NCI-H526 treated with DMSO at 0.1 percent for 48 hours (cell line): Measurements from ENCODE around the gene GAB3.
"Not testable (repeated sequence)": the region's sequence is repeated elsewhere in the genome, so short reads cannot be mapped to it uniquely, and the experiment has no call there.

Experiments used
- DNase-seq: peaks from one replicate; lab custom pipeline; 2025; lab: John Stamatoyannopoulos, UW

The GAB3 gene

DNA sequence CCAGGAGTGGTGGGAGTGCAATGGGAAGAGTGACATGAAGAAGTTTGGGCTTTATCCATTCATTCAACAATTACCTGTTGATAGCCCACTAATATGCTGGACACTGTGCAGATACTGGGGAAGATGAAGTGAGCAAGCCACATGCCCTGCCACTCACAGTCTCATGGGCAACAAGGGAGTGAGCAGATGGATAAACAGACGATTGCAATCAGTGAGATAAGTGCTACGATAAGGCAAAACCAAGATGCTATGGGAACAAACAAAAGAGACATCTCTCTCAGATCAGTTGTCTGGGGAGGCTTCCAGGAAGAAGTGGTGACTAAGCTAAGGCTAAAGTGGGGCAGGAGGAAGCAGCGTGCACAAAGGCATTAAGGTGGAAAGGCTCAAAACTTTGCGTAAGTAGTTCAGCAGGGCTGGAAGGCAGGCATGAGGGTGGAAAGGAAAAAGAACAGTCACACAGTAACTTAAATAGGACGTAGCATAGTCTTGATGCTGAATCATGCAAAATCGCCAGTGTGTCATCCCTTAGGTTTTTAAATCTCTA lies 31.7 kb downstream of the GAB3 start:
- DNase-seq: no peak

DNA sequence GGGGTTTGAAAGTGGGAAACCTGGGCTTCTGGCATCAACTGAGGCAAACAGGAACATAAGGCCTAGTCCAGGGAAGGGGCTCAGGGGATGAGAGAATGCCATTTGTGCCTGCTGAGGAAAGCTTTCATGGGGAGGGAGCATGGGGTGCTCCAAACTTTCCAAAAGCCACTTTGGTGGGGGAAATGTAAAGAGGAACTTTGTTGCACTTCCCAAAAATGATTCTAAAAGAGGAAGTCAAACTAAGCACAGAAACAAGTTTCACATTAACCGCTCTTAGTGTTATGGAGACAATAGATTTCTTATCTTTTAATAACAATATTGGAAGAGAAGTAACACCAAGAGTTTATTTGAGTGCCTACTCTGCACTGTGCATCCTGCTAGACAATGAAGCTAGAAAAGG lies 32.3 kb downstream of the GAB3 start:
- no peak for DNase-seq

- peak; percentile 61 for DNase-seq
Measured at GRCh38 chrX:154717824-154718223, 33.1 kb downstream of the GAB3 start.

GRCh38 chrX:154715825-154716224 lies 35.1 kb downstream of the GAB3 start:
- DNase-seq: no peak

- peak; percentile 61 for DNase-seq
Measured at GRCh38 chrX:154714925-154715324, 36.0 kb downstream of the GAB3 start.

DNA sequence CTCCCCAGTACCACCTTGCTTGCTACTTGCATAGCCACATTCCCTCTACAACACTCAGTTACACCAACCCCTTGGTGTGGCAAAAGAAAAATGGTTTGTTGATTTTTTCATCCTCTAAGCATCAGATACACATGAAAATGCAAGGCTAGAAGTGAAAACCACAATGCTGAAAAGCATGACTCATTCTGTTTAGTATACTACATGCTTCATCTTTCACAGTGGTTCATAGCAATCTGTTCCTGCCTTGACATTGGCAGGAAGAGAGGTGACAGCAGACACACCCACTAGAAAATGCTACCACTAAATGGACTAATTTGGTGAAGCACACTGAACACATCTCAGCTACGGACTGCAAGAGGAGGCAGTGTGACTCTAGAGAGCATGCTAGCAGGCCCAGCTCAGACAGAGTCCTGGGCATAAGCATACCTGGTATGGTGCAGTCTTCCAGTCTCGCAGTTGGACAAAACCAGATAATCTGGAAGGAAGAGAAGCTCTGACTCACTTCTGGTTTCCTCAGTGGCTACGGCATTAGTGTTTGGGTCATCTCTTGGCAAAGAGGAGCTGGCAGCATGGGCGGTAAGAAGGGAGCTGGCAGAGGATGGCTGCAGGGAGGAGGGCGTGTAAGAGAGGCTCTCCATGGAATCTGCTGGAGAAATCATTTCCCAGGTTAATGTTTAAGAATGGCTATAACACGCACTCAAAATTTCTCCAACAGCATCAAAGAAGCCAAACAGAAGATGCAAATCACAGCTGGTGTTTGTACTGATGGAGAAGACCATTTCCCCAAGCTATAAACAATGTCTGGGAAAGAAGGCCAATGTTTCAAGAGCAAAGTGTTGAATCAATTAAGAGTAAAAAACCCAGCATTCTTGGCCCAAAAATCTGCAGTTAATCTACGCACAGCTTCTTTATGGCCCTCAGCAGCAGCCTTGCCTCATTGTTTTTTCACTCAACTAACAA lies 37.8 kb downstream of the GAB3 start:
- DNase-seq: no peak

DNA sequence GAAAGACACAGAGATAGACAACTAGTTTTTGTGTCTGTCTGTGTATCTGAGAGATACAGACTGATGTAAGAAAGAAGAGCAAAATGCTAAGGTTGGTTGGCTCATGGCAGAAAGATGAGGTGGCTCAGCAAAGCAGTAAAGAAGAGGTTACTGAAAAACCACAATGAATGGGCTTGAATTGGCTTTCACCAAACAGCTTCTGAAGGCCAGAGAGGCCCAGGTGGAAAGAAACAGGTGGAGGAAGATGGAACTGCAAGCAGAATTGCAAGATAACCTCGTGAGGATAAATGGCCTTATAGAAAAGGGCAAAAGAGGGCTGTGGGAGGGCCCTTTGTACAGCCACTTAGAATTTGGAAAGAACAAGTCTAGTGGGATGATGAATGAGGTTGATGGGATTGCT lies 39.6 kb downstream of the GAB3 start:
- no peak for DNase-seq

DNA sequence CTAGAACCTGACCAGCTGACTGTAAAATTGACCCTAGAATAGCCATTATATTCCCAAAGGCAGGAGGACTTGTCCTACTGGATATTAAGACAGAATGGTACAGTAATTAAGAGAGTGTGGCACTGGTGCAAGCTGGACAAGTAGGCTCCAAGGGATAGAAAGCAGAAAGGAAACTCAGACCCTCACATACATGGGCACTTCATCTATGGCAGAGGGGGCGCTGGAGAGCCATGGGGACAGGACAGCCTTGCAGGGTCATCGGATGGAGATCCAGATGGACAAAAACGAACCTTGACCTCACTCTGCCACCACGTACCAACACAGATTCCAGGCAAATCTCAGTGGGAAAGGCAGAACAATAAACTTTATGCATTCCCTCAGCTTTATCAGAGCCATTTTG lies 40.6 kb downstream of the GAB3 start:
- DNase-seq: no peak

DNA sequence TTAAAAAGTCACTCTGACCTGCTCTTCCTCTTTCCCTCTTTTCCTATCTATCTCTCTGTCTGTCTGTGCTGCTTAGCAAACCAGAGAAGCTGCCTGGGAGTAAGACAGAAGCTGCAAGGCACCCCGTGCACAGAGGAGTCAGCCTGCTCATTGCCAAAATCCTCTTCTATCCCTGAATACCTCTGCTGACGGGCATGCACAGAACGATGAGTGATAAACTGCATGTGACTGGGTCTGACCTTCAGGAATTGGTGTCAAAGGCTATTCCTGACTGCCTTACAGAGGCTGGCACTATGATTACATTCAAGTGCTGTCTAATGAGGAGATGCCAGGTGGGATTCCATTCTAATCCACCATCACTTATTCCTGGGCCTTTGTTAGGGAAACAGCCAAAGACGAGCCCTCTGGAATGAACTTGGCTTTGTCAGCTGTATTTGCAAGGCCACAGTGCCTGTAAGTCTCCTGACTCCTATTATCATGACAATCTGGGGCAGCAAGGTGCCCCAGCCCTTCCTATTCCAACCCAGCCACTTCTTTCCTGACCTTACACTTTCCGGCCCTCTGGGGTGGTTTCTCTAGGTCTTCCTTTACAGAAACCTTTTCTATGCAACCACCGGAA lies 52.1 kb downstream of the GAB3 start:
- no peak for DNase-seq

GRCh38 chrX:154696676-154697045 lies 54.2 kb downstream of the GAB3 start:
- DNase-seq: no peak

- no peak for DNase-seq
Measured at GRCh38 chrX:154695911-154696675, 54.8 kb downstream of the GAB3 start.

GRCh38 chrX:154693394-154693793 lies 57.5 kb downstream of the GAB3 start:
- DNase-seq: no peak

- not testable (repeated sequence) for DNase-seq
Measured at GRCh38 chrX:154690438-154690837, 60.4 kb downstream of the GAB3 start.

DNA sequence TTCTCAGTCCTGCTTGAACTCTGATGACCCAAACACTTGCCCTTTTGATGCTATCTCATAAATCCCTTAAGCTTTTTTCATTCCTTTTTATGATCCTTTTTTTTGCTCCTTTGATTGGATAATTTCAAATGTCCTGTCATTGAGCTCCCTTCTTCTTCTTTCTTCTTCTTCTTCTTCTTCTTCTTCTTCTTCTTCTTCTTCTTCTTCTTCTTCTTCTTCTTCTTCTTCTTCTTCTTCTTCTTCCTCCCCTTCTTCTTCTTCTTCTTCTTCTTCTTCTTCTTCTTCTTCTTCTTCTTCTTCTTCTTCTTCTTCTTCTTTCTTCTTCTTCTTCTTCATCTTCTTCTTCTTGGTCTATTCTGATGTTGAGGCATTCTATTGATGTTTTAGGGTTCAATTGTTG lies 78.8 kb downstream of the GAB3 start:
- DNase-seq: not testable (repeated sequence)

DNA sequence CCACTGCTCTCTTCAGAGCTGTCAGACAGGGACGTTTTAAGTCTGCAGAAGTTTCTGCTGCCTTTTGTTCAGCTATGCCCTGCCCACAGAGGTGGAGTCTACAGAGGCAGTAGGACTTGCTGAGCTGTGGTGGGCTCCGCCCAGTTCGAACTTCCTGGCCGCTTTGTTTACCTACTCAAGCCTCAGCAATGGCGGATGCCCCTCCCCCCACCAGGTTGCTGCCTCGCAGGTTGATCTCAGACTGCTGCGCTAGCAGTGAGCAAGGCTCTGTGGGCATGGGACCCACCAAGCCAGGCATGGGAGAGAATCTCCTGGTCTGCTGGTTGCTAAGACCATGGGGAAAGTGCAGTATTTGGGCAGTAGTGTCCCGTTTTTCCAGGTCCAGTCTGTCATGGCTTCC lies 80.0 kb downstream of the GAB3 start:
- DNase-seq: not testable (repeated sequence)

- DNase-seq: no peak
Measured at GRCh38 chrX:154661899-154662298, 89.0 kb downstream of the GAB3 start.

DNA sequence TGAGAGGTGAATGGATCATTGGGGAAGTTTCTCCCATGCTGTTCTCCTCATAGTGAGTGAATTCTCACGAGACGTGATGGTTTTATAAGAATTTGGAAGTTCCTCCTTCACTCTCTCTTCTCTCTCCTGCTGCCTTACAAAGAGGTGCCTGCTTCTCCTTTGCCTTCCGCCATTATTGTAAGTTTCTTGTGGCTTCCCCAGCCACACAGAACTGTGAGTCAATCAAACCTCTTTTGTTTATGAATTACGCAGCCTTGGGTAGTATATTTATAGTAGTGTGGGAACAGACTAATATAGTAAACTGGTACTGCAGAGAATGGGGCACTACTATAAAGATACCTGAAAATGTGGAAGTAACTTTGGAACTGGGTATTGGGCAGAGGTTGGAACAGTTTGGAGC lies 89.7 kb downstream of the GAB3 start:
- DNase-seq: no peak

- no peak for DNase-seq
Measured at GRCh38 chrX:154660541-154660940, 90.3 kb downstream of the GAB3 start.

DNA sequence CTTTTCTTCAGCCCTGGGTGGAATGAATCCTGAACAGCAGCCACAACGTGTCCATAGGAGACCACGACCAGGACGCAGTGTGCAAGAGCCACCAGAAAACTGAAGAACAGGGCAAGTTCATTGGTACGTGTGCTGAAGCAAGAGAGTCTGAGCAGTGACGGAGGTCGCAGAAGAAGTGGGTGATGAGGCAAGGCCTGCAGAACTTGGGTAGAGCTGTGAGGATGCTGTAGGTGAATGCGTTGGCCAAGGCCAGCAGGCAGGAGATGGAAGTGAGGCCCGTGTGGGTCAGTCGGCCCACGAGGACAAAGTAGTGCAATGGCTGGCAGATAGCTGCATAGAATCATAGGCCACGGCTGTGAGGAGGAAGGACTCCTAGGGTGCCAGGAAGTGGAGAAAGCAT lies 91.9 kb downstream of the GAB3 start:
- no peak for DNase-seq

GRCh38 chrX:154658187-154658586 lies 92.7 kb downstream of the GAB3 start:
- no peak for DNase-seq

DNA sequence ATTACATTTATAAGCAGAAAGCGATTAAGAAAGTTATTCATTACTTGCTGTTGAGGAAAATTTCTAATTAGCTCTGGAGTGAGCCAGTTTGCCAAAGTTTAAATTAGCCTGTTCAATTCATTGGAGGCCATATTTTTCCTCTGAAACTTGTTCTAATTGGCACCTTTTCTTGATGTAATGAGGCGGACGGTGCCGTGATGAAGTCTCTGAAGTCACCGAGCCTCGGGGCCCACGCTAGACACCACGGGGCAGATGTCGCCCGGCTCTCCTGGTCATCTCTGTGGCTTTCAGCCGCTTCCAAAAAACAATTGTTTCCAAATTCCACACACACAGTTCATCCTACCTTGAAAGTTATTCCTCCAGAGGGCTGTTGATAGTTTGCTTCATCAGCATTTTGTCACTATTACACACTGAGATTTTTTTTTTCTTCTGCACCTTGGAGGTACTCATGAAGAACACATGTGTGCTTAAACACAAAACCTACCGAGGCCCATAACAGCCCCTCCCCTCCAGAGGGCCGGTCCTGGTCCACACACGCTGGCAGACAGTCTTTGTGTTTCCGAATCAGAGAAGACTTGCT lies 93.6 kb downstream of the GAB3 start:
- DNase-seq: no peak

DNA sequence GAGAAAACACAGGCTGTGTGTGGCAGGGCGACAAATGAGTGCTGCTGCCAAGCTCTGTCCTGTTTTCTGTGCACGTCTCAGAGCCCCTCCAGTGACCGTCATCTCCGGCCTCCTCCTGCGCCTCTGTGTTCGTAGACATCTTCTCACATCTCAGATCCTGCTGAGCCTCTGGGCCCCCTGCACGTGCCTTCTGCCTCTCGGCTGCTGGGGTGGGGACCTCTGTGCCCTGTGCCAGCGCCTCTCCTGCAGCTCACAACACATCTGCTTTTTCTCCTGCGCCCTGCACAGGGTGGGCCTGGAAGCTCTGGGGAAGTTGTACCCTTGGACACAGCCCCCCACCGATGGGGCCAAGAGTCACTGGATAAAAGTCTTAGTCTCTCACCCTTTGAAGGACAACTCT lies 95.1 kb downstream of the GAB3 start:
- no peak for DNase-seq
